ENCODE data around the gene LURAP1L. TPM values are rescaled to one million over a fixed set of nuclear protein-coding genes. Genes with fewer than 3 reads are reported as not detected.

The LURAP1L gene
- total RNA-seq, 1 donor from 2014 or later, result 25.6 TPM

Other genes with a start within 250 kb of the LURAP1L start
- gene TYRP1, start 81.6 kb upstream of the LURAP1L start, total RNA-seq (ENCODE audit: unreplicated experiment), result not detected

Data from glutamatergic neuron (in vitro differentiated cells).